ENCODE data around the gene ZBTB5.

DNA sequence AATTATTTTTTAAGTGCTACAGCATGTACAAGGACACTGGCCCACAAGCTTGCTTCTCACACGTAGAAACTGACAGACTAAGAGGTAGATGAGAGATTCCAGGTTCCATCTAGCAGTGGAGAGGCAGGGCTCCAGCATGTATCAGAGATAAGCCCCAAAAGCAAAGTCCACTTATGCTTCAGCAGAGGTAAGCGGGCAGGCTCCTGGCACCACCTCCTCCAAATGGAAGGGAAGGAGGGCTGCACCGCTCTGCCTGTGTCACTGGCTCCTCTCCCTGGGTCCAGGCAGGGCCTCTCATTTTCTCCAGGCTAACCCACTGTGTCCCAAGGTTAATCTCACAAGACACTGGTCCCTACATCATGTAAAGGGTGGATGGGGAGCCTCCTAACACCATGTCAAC lies 26.9 kb downstream of the ZBTB5 start:
- TF ChIP-seq, protein P1, sequence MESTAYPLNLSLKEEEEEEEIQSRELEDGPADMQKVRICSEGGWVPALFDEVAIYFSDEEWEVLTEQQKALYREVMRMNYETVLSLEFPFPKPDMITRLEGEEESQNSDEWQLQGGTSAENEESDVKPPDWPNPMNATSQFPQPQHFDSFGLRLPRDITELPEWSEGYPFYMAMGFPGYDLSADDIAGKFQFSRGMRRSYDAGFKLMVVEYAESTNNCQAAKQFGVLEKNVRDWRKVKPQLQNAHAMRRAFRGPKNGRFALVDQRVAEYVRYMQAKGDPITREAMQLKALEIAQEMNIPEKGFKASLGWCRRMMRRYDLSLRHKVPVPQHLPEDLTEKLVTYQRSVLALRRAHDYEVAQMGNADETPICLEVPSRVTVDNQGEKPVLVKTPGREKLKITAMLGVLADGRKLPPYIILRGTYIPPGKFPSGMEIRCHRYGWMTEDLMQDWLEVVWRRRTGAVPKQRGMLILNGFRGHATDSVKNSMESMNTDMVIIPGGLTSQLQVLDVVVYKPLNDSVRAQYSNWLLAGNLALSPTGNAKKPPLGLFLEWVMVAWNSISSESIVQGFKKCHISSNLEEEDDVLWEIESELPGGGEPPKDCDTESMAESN (CRISPR knock-in tag; conservative IDR thresholded peaks at IDR 0.05), result no peak
- TF ChIP-seq, protein P2, sequence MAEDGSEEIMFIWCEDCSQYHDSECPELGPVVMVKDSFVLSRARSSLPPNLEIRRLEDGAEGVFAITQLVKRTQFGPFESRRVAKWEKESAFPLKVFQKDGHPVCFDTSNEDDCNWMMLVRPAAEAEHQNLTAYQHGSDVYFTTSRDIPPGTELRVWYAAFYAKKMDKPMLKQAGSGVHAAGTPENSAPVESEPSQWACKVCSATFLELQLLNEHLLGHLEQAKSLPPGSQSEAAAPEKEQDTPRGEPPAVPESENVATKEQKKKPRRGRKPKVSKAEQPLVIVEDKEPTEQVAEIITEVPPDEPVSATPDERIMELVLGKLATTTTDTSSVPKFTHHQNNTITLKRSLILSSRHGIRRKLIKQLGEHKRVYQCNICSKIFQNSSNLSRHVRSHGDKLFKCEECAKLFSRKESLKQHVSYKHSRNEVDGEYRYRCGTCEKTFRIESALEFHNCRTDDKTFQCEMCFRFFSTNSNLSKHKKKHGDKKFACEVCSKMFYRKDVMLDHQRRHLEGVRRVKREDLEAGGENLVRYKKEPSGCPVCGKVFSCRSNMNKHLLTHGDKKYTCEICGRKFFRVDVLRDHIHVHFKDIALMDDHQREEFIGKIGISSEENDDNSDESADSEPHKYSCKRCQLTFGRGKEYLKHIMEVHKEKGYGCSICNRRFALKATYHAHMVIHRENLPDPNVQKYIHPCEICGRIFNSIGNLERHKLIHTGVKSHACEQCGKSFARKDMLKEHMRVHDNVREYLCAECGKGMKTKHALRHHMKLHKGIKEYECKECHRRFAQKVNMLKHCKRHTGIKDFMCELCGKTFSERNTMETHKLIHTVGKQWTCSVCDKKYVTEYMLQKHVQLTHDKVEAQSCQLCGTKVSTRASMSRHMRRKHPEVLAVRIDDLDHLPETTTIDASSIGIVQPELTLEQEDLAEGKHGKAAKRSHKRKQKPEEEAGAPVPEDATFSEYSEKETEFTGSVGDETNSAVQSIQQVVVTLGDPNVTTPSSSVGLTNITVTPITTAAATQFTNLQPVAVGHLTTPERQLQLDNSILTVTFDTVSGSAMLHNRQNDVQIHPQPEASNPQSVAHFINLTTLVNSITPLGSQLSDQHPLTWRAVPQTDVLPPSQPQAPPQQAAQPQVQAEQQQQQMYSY (CRISPR knock-in tag; IDR thresholded peaks at IDR 0.05), result no peak
- no peak for TF ChIP-seq ZFX (CRISPR knock-in tag; IDR thresholded peaks at IDR 0.05; ENCODE audit: low read depth)
- TF ChIP-seq, protein P3, sequence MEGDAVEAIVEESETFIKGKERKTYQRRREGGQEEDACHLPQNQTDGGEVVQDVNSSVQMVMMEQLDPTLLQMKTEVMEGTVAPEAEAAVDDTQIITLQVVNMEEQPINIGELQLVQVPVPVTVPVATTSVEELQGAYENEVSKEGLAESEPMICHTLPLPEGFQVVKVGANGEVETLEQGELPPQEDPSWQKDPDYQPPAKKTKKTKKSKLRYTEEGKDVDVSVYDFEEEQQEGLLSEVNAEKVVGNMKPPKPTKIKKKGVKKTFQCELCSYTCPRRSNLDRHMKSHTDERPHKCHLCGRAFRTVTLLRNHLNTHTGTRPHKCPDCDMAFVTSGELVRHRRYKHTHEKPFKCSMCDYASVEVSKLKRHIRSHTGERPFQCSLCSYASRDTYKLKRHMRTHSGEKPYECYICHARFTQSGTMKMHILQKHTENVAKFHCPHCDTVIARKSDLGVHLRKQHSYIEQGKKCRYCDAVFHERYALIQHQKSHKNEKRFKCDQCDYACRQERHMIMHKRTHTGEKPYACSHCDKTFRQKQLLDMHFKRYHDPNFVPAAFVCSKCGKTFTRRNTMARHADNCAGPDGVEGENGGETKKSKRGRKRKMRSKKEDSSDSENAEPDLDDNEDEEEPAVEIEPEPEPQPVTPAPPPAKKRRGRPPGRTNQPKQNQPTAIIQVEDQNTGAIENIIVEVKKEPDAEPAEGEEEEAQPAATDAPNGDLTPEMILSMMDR (CRISPR knock-in tag; IDR thresholded peaks at IDR 0.05), result no peak
- TF ChIP-seq WIZ (CRISPR knock-in tag; IDR thresholded peaks at IDR 0.05), result no peak
- no peak for TF ChIP-seq THAP11 (CRISPR knock-in tag; IDR thresholded peaks at IDR 0.05)
- TF ChIP-seq SRF (IDR thresholded peaks at IDR 0.05; ENCODE audit: low read depth, low read length), result no peak

Measured in HepG2 (cell line).